B cell (primary cell): ENCODE data around the gene GRID1.

ENCODE experiments used
- EZH2 ChIP-seq: IDR thresholded peaks from 2 replicates; pipeline ENCODE4 v1.6.1; 2012; ENCODE audit warnings: borderline replicate concordance, low read depth, mild to moderate bottlenecking, moderate library complexity, low read length; ENCODE audit not compliant: insufficient read depth, poor library complexity, severe bottlenecking
- TF ChIP-seq, protein P1 (sequence below): fragments of 200-600 bp; IDR thresholded peaks from one replicate; pipeline ENCODE4 v1.8.0; 2022; ENCODE audit warnings: antibody characterized with exemption, mild to moderate bottlenecking

DNA sequence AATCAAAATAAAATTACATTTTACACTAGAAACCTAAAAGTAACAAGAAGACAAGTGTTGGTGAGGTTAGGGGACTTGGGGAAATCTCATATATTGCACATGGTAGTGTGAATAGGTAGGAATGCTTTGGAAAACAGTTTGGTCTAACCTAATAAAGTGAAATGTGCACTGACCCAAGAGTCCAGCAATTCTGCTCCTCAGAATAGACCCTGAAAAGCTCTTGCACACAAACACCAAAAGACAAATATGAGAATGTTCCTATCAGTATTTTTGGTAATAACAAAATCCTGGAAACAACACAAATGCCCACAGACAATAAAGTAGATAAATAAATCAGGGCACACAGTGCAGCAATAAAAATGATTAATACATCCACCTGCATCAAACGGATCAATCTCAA, 165.7 kb downstream of the GRID1 start:
- TF ChIP-seq, protein P1, sequence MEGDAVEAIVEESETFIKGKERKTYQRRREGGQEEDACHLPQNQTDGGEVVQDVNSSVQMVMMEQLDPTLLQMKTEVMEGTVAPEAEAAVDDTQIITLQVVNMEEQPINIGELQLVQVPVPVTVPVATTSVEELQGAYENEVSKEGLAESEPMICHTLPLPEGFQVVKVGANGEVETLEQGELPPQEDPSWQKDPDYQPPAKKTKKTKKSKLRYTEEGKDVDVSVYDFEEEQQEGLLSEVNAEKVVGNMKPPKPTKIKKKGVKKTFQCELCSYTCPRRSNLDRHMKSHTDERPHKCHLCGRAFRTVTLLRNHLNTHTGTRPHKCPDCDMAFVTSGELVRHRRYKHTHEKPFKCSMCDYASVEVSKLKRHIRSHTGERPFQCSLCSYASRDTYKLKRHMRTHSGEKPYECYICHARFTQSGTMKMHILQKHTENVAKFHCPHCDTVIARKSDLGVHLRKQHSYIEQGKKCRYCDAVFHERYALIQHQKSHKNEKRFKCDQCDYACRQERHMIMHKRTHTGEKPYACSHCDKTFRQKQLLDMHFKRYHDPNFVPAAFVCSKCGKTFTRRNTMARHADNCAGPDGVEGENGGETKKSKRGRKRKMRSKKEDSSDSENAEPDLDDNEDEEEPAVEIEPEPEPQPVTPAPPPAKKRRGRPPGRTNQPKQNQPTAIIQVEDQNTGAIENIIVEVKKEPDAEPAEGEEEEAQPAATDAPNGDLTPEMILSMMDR, result no peak
- no peak for TF ChIP-seq EZH2
